HG02884 (cell line): ENCODE measurements around the gene ASCL5.
A peak's percentile ranks its signal among the peaks of the same experiment; 100 is the strongest.

Experiments used
- ATAC-seq: cut with Tn5 transposase; IDR thresholded peaks from one replicate; pipeline ENCODE4 v1.9.1; 2021; ENCODE audit warnings: mild to moderate bottlenecking, moderate library complexity; ENCODE audit not compliant: unreplicated experiment

The ASCL5 gene

GRCh38 chr1:201137024-201137392 is 10.0 kb upstream of the ASCL5 start:
- no peak for ATAC-seq

GRCh38 chr1:201136355-201137023 is 9.5 kb upstream of the ASCL5 start:
- no peak for ATAC-seq

GRCh38 chr1:201134405-201134804 is 7.4 kb upstream of the ASCL5 start:
- no peak for ATAC-seq

DNA sequence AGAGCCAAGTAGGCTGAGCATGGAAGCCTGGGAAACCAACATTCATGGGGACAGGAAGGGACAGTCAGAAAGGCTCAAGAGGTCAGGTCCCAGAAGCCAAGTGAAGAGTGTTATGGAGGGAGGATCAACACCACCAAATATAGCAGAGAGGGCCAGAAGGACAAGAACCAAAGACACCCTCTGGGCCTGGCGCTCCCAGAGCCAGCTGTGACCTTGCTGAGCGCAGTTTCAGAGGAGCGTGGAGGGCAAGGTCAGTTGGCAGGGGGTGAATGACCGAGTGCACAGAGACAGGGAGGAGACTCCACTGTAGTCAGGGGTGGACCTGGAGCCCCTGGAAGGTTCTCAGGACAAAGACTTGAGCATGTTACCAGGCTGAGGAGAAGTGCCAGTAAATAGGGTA is 4.4 kb upstream of the ASCL5 start:
- ATAC-seq = no peak

GRCh38 chr1:201128962-201129361 is 2.0 kb upstream of the ASCL5 start:
- ATAC-seq = no peak

DNA sequence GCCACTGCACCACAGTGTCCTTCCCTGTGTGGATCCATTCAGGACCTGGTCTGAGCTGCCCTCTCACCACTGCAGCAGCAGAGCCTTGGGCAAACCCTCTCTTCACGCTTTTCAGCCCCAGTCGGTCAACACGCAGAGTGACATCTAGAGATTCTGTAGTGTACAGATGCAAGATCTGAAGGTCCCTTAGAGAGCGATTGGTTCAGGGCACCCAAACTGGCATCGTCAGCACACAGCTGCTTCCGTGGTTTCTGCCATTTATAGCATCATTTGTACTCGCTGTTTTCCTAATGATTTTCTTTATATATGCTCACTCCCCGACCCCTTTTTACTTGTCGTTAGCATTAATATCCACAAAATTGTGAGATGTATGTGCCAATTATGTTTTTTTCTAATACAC is 1.5 kb upstream of the ASCL5 start:
- ATAC-seq = no peak

DNA sequence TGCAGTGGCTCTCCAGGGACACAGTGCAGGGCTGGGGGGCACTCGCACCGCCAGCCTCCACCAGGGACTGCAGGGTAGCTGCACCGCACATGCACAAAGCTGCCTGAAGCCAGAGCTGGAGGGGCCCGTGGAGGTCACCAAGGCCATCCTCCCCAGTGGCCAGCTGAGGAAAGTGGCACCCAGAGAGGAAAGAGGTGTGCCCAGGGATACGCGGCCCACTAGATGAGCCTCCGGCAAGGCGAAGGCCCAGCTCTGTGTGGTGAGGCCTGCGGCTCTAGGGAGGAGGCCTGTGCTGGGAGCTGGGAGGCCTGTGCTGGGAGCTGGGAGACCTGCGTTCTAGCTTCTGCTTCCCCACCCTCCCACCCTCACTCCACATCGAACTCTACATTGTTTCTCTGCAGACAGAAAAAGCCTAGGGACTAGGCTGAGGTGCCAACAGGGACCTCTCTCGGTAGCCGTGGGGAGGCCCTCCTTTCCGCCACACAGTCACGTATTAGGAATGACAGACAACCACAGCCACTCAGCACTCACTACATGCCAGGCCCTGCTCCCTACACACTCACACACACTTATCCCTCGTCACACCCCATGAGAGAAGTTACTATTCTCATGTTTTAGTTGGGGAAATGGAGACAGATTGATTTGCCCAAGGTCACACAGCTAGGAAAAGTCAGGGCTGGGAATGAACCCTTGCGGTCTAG is 921 bp upstream of the ASCL5 start:
- ATAC-seq = no peak

DNA sequence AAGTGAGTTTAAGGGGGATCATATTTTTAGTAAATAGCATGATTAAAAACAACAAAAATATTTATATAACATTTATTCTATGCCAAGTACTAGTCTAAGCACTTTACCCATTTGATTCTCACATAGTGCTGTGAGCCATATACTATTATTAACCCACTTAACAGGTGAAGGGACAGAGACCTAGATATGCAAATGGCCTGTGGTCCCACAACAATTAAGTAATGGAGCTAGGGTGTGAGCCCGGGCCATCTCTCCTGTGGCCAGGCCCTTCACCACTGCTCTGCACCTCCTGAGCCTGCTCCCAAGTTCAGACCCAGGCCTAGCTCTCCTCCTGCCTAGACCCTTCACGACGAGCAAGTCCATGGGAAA is 537 bp downstream of the ASCL5 start:
- no peak for ATAC-seq

DNA sequence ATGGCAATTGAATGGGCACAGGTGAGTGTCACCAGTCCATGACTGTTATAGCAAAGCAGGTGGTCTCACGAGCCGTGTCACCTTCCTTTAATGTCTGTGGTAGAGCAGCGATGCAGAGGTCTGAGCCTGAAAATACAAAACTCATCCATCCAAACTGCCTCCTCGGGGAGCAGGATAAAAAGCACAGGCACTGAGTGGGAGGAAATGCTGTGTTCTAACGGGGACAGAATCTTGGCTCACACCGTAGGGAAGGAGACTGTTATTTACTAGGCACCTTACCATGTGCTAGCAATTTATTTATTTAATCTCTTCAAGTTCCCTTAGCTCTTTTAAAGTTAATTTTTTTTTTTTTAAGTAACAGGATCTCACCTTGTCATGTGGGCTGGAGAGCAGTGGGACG is 1.2 kb downstream of the ASCL5 start:
- ATAC-seq = no peak

DNA sequence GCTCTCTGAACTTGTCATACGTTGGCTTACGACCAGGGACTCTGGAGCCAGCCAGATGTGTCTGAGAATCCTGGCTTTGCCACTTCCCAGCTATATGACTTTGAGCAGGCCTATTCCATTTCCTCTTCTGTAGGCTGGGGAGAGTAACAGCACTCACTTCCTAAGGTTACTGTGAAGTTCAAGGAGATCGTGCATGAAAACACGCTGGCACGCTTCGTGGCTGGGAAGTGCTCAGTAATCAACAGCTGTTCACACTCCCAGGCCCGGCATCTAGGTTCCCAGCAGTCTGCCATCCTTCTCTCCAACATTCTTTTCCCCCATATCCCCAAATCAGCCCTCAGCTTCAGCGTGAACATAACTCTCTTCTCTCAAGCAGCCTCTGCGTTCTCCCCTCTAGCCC is 2.0 kb downstream of the ASCL5 start:
- ATAC-seq = no peak

DNA sequence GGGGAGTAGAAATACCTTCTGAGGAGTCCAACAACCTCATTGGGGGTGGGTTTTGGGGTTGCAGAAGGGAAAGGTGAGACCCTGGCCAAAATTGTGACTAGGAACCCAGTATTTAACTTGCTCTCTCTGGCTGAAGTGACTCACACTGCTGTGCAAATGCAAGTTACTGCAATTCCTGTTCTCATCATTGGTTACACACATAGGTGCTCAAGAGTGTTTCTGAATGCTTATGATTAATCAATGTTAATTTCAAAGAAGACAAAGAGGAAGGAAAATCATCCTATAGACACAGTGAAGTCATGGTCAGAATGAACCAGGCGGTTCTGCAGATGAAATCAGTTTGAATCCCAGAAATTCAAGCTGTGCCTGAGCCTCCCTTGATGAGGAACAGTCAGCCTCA is 3.1 kb downstream of the ASCL5 start:
- no peak for ATAC-seq

GRCh38 chr1:201122321-201122957 is 4.5 kb downstream of the ASCL5 start:
- ATAC-seq = no peak

DNA sequence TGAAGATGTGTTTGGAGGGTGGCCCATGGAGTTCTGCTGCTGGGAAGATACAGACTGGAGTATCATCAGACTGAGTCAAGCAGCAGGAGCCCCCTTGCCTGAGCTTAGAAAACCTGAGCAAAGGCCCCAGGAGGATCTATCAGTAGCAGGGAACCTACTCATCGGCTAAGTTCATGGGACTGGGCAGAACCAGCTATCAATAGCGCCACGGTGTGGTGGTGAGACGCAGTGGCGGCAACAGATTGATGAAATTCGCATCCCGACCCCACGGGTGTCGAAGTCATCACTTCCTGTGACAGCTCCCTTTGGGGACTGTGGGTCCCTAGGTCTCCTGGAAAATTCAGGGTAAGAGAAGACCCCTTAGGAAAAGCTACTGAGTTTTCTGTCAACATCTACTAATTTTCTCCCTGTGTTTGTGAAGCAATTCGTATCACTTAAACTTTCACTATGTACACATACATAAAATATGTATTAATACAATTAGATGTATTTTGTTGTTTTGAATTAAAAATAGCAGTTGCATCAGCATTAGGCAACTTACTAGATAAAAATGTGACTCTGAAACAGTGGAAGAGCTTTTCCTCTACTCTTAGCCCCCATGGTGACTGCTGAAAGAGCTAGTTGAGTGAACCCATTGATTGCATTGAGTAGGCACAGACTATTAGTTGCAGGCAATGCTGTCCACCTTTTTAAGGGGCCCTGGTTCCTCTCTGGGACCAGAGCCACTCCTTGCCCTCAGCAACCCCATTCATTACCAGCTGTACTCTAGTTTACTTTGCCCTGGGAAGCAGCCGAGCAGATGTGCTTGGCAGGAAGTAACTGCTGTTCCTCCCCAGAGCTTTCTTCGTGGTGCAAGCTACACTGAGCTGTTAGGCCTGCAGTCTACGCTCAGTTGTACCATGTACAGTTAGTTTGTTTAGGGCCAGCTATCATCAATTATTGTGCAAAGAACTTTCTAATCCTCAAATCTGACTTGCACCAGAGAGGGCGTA is 7.5 kb downstream of the ASCL5 start:
- peak; percentile 42 for ATAC-seq

GRCh38 chr1:201116091-201116490 is 10.9 kb downstream of the ASCL5 start:
- no peak for ATAC-seq

- ATAC-seq = no peak
Observed at GRCh38 chr1:201115390-201115937, 11.5 kb downstream of the ASCL5 start.

DNA sequence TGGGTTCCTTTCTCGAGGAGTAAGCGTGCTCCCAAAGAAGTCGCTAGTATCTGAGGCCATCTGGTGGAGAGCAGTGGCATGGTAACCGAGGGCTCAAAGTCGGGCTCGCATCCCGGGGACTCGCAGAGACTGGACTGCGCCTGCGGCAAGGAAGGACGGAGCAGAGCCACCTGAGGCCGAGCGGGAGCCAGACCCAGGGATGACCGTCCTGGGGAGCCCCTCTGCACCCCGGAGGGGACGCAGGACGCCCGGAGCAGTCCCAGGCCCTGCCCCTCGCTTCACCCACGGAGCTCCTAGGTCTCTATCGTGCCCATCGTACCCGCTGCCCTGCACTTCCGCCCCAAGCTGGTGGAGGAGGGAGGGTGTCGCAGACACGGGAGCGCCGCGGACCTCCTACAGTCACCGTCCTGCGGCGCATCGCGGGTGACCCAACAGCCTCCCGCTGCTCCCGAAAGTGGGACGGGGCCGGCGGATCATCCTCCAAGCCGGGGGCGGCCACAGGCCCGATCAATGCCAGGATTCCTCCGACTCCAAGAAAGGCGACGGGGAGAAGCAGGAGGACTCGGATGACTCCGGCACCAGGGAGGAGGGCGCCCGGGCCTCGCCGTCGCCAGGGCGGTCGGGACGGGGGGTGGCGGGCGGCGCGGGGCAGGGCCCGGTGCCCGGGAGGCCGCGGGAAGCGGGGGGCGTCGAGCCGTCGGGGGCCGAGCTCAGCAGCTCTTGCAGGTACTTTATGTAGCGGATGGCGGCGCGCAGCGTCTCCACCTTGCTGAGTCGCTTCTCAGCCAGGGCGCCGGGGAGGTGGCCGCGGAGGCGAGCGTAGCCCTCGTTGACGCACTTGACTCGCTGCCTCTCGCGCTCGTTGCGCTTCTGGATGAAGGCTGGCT is 12.5 kb downstream of the ASCL5 start:
- peak; percentile 89 for ATAC-seq

GRCh38 chr1:201113451-201114244 is 13.3 kb downstream of the ASCL5 start:
- no peak for ATAC-seq

- ATAC-seq = no peak
Observed at GRCh38 chr1:201112926-201113325, 14.1 kb downstream of the ASCL5 start.

DNA sequence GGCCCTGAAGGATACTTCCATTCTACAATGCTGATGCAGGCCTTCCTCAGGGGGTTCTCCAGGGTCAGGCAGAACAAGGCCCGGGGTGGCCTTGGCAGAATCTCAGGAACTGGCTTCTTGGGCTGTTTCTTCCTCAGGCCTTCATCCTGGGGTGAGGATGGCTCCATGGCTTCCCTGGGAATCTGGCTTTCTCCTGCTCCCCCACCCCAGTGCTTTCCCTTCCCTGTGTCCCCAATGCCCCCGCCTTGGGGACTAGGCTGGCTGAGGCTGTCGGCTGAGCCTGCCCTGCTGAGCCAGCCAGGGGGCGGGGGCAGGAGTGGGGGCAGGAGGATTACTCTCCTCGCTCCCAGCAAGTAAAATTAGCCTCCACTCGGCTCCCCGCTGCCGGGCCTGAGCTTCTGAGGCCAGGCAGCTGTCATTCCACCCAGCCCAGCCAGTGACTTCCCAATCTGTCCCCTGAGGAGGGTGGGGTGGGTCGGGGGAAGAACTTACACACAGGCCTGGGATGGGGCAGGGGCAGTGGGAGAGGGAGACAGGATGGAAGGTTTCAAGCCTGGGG is 14.7 kb downstream of the ASCL5 start, which contains the start of gene CACNA1S:
Gene CACNA1S (minus strand): TSS at position 254 of the 559 bp plus-strand sequence. CDS start 87 bp downstream, at position 167.
- ATAC-seq = no peak
